ENCODE data around the gene OR2A12. TPM values are rescaled to one million over a fixed set of nuclear protein-coding genes. Genes with fewer than 3 reads are reported as not detected.

Gene OR2A12
- total and polyA plus RNA-seq, 2 donors (not counting 3 experiments of a cell fraction or from before 2014, with no cell fraction given): not detected

GRCh38 chr7:144063710-144064109 lies 22.4 kb upstream of the OR2A12 start:
- H3K9me1 ChIP-seq (replicated peaks; ENCODE audit: control insufficient read depth, extremely low read depth, insufficient read depth, low read length): no peaks in the 10 kb centered on the region
- H3K36me3 ChIP-seq (ENCODE audit: control insufficient read depth in 2 of 2, extremely low read depth in 1 of 2, insufficient read depth in 2 of 2, low read length in 2 of 2): no peaks in the 10 kb centered on the region
- no peak for DNase-seq (ENCODE audit: low read depth, low spot score)
- H4K20me1 ChIP-seq (replicated peaks; ENCODE audit: control insufficient read depth, extremely low read depth, insufficient read depth, low read length): no peaks in the 10 kb centered on the region
- no peak for FAIRE-seq
- H3K4me3 ChIP-seq (replicated peaks in 1 of 3; ENCODE audit: insufficient read depth in 1 of 3, low read depth in 1 of 3, low read length in 3 of 3): no peak overlapping the region
- ChIA-PET POLR2A (no interaction called here), CTCF (interaction anchor here (1.5 to 1.7 kb wide), 3 partner anchors 9 to 64 kb away, joined by 3 to 6 read pairs (median 3); no protein-coding TSS in a partner anchor)
- H3K9ac ChIP-seq (replicated peaks; ENCODE audit: extremely low read depth, insufficient read depth, low read length): no peak overlapping the region
- dilution Hi-C loops (cut with MboI; ENCODE audit: extremely low pct_ligation_motif_present, low sequenced_read_pairs) (no loop called here), intact Hi-C loops (cut with micrococcal nuclease) (no loop called here)
- no peak overlapping the region for H2AFZ ChIP-seq (ENCODE audit: low read depth, low read length)
- no TSS peak for BruUV-seq (replicated peaks)
- H3K4me2 ChIP-seq (ENCODE audit: insufficient read depth, low read length): no peak overlapping the region
- H3K27me3 ChIP-seq (ENCODE audit: control insufficient read depth in 2 of 2, insufficient read depth in 2 of 2, low read length in 2 of 2): no peaks in the 10 kb centered on the region
- H3K9me3 ChIP-seq (replicated peaks; ENCODE audit: control insufficient read depth, insufficient read depth, low read length): no peaks in the 10 kb centered on the region
- TF ChIP-seq, protein P1, sequence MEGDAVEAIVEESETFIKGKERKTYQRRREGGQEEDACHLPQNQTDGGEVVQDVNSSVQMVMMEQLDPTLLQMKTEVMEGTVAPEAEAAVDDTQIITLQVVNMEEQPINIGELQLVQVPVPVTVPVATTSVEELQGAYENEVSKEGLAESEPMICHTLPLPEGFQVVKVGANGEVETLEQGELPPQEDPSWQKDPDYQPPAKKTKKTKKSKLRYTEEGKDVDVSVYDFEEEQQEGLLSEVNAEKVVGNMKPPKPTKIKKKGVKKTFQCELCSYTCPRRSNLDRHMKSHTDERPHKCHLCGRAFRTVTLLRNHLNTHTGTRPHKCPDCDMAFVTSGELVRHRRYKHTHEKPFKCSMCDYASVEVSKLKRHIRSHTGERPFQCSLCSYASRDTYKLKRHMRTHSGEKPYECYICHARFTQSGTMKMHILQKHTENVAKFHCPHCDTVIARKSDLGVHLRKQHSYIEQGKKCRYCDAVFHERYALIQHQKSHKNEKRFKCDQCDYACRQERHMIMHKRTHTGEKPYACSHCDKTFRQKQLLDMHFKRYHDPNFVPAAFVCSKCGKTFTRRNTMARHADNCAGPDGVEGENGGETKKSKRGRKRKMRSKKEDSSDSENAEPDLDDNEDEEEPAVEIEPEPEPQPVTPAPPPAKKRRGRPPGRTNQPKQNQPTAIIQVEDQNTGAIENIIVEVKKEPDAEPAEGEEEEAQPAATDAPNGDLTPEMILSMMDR (IDR thresholded peaks at IDR 0.05; ENCODE audit: extremely low read depth in 1 of 2, insufficient read depth in 1 of 2, low read depth in 1 of 2, low read length in 2 of 2): peak in 1 of 2 donors; percentile 17
- no peak for TF ChIP-seq POLR2A (IDR thresholded peaks at IDR 0.05; ENCODE audit: low read depth, low read length)
- TF ChIP-seq JUN (IDR thresholded peaks at IDR 0.05; ENCODE audit: borderline replicate concordance, insufficient read depth, insufficient read length, low read depth): no peak
- H3K4me1 ChIP-seq (ENCODE audit: control insufficient read depth, extremely low read depth, insufficient read depth, low read length): no peaks in the 10 kb centered on the region
- H3K27ac ChIP-seq (ENCODE audit: insufficient read depth, low read depth, low read length): no peak overlapping the region
- no peaks in the 10 kb centered on the region for H3K79me2 ChIP-seq (ENCODE audit: control insufficient read depth, insufficient read depth, low read length)

DNA sequence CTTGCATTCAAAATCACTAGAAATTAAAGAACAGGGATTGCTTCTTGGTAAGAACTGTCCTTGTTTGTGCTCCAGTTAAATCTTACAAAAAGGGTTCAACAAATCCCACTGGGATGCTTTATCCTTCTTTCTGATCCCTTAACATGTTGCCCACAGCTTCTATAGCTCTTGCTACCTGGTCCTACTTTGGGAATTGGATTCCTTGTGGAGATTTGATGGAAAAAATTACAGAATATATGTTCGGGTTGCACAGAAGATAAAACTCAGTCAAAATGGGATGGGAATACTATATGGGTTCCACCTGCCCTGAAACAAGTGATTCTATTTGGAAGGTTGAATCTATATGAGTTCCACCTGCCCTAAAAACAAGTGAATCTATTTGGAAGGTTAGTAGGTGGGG lies 16.6 kb upstream of the OR2A12 start, which contains the start of gene OR2A25:
Gene OR2A25, plus strand, starts transcription at position 301 of the 400 bp plus-strand sequence. CDS start 4,409 bp downstream, outside the sequence.
- H3K27ac ChIP-seq (ENCODE audit: insufficient read depth, low read depth, low read length): no peak within 1 kb of the TSS
- FAIRE-seq: no peak
- no peaks in the 10 kb centered on the region for H3K27me3 ChIP-seq (ENCODE audit: control insufficient read depth in 2 of 2, insufficient read depth in 2 of 2, low read length in 2 of 2)
- intact Hi-C loops (cut with micrococcal nuclease): no loop called here
- no peak for DNase-seq (ENCODE audit: low read depth, low spot score)
- no peaks in the 10 kb centered on the region for H4K20me1 ChIP-seq (replicated peaks; ENCODE audit: control insufficient read depth, extremely low read depth, insufficient read depth, low read length)
- TF ChIP-seq GATA2 (IDR thresholded peaks at IDR 0.05; ENCODE audit: insufficient read depth, insufficient read length, low read depth, low read length): no peak
- TF ChIP-seq EZH2 (IDR thresholded peaks at IDR 0.05; ENCODE audit: borderline replicate concordance, low read depth, low read length, severe bottlenecking): no peak
- TF ChIP-seq MYC (IDR thresholded peaks at IDR 0.05; ENCODE audit: low read depth, low read length): no peak
- H3K36me3 ChIP-seq (ENCODE audit: control insufficient read depth in 2 of 2, extremely low read depth in 1 of 2, insufficient read depth in 2 of 2, low read length in 2 of 2): no peaks in the 10 kb centered on the region
- H3K9ac ChIP-seq (replicated peaks; ENCODE audit: extremely low read depth, insufficient read depth, low read length): no peak within 1 kb of the TSS
- BruUV-seq (replicated peaks): no TSS peak
- CTCF ChIA-PET: no interaction called here
- dilution Hi-C loops (cut with MboI; ENCODE audit: extremely low pct_ligation_motif_present, low sequenced_read_pairs): no loop called here
- H2AFZ ChIP-seq (ENCODE audit: low read depth, low read length): no peak within 1 kb of the TSS
- H3K4me2 ChIP-seq (ENCODE audit: insufficient read depth, low read length): no peak within 1 kb of the TSS
- no peak within 1 kb of the TSS for H3K4me3 ChIP-seq (replicated peaks in 1 of 3; ENCODE audit: insufficient read depth in 1 of 3, low read depth in 1 of 3, low read length in 3 of 3)
- H3K9me3 ChIP-seq (replicated peaks; ENCODE audit: control insufficient read depth, insufficient read depth, low read length): no peaks in the 10 kb centered on the region
- H3K4me1 ChIP-seq (ENCODE audit: control insufficient read depth, extremely low read depth, insufficient read depth, low read length): no peaks in the 10 kb centered on the region
- POLR2A ChIA-PET: no interaction called here
- no peaks in the 10 kb centered on the region for H3K9me1 ChIP-seq (replicated peaks; ENCODE audit: control insufficient read depth, extremely low read depth, insufficient read depth, low read length)
- no peaks in the 10 kb centered on the region for H3K79me2 ChIP-seq (ENCODE audit: control insufficient read depth, insufficient read depth, low read length)

Measured in endothelial cell of umbilical vein (primary cell).